ENCODE measurements around the gene PGBD5.

PGBD5 gene

GRCh38 chr1:230351983-230352382 lies 74.1 kb downstream of the PGBD5 start:
- peaks cover 5% of the 10 kb centered on the region for H3K4me1 ChIP-seq
- no peak for DNase-seq
- no peak for TF ChIP-seq CTCF (IDR thresholded peaks at IDR 0.05; ENCODE audit: low read depth, low read length)
- peaks cover 6% of the 10 kb centered on the region for H3K36me3 ChIP-seq
- H3K9me3 ChIP-seq = no peaks in the 10 kb centered on the region
- no peak overlapping the region for H3K4me3 ChIP-seq (ENCODE audit: low read depth, low read length)
- H3K27me3 ChIP-seq = no peaks in the 10 kb centered on the region

GRCh38 chr1:230351514-230351913 lies 74.6 kb downstream of the PGBD5 start:
- no peak for TF ChIP-seq CTCF (IDR thresholded peaks at IDR 0.05; ENCODE audit: low read depth, low read length)
- no peaks in the 10 kb centered on the region for H3K27me3 ChIP-seq

GRCh38 chr1:230350208-230350921 lies 75.8 kb downstream of the PGBD5 start:
- peaks cover 5% of the 10 kb centered on the region for H3K4me1 ChIP-seq
- H3K9me3 ChIP-seq = no peaks in the 10 kb centered on the region
- no peaks in the 10 kb centered on the region for H3K27me3 ChIP-seq
- peaks cover 6% of the 10 kb centered on the region for H3K36me3 ChIP-seq
- H3K4me3 ChIP-seq (ENCODE audit: low read depth, low read length) = no peak overlapping the region
- no peak for TF ChIP-seq CTCF (IDR thresholded peaks at IDR 0.05; ENCODE audit: low read depth, low read length)
- DNase-seq = no peak

More at GRCh38 chr1:230351514-230351913, 74.6 kb downstream of the PGBD5 start:
- H3K4me3 ChIP-seq (ENCODE audit: low read depth, low read length) = no peak overlapping the region
- H3K4me1 ChIP-seq = peaks cover 5% of the 10 kb centered on the region
- peaks cover 6% of the 10 kb centered on the region for H3K36me3 ChIP-seq
- no peak for DNase-seq
- no peaks in the 10 kb centered on the region for H3K9me3 ChIP-seq

GRCh38 chr1:230349020-230349393 lies 77.1 kb downstream of the PGBD5 start:
- no peak for DNase-seq
- no peak overlapping the region for H3K4me3 ChIP-seq (ENCODE audit: low read depth, low read length)
- peaks cover 6% of the 10 kb centered on the region for H3K36me3 ChIP-seq
- no peak for TF ChIP-seq CTCF (IDR thresholded peaks at IDR 0.05; ENCODE audit: low read depth, low read length)
- no peaks in the 10 kb centered on the region for H3K9me3 ChIP-seq
- peaks cover 5% of the 10 kb centered on the region for H3K4me1 ChIP-seq
- no peaks in the 10 kb centered on the region for H3K27me3 ChIP-seq

GRCh38 chr1:230348386-230349019 lies 77.6 kb downstream of the PGBD5 start:
- no peak for DNase-seq
- Histone ChIP-seq H3K36me3 (peaks cover 6% of the 10 kb centered on the region), H3K9me3 (no peaks in the 10 kb centered on the region), H3K4me1 (peaks cover 5% of the 10 kb centered on the region), H3K27me3 (no peaks in the 10 kb centered on the region), H3K4me3 (ENCODE audit: low read depth, low read length) (no peak overlapping the region)
- TF ChIP-seq CTCF (IDR thresholded peaks at IDR 0.05; ENCODE audit: low read depth, low read length) = no peak

GRCh38 chr1:230347896-230348295 lies 78.2 kb downstream of the PGBD5 start:
- H3K27me3 ChIP-seq = no peaks in the 10 kb centered on the region

More at GRCh38 chr1:230347896-230348295, 78.2 kb downstream of the PGBD5 start:
- Histone ChIP-seq H3K4me1 (peaks cover 5% of the 10 kb centered on the region), H3K36me3 (peaks cover 6% of the 10 kb centered on the region), H3K9me3 (no peaks in the 10 kb centered on the region), H3K4me3 (ENCODE audit: low read depth, low read length) (no peak overlapping the region)
- no peak for DNase-seq
- no peak for TF ChIP-seq CTCF (IDR thresholded peaks at IDR 0.05; ENCODE audit: low read depth, low read length)

Data from BE2C (cell line).